ENCODE results near the gene TNRC18.
A peak's percentile ranks its signal among the peaks of the same experiment; 100 is the strongest.

Gene TNRC18

DNA sequence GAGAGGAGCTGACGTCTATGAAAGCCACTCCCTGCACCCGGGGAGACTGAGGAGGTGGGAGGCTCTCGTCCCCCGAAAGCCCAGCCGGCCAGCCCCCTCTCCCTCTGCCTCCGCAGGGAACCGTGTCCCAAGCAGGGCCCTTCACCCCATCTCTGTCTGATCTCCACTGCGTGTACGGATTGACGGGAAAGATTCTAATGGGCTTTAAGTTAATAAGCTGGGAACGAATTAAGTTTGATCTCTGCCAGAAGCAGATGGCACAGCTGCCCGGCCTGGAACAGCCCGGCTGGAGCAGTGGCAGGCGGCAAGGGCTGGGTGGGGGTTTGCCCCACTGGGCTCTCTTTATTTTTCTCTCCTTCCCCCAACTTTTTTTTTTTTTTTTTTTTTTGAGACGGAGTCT is 147.0 kb downstream of the TNRC18 start:
- no peak for TF ChIP-seq FOXM1 (IDR thresholded peaks at IDR 0.05; ENCODE audit: borderline replicate concordance, low read depth)
- no peak for TF ChIP-seq RAD21 (IDR thresholded peaks at IDR 0.05; ENCODE audit: low read depth)
- TF ChIP-seq CEBPB (IDR thresholded peaks at IDR 0.05), result no peak
- no peak for TF ChIP-seq NFIC (IDR thresholded peaks at IDR 0.05)
- no peak for TF ChIP-seq REST (IDR thresholded peaks at IDR 0.05; ENCODE audit: low read depth)
- no peak for TF ChIP-seq YY1 (IDR thresholded peaks at IDR 0.05; ENCODE audit: low read depth)
- TF ChIP-seq EGR1 (IDR thresholded peaks at IDR 0.05), result no peak
- TF ChIP-seq TAF1 (IDR thresholded peaks at IDR 0.05; ENCODE audit: low read depth), result no peak
- no peak for TF ChIP-seq CREB1 (IDR thresholded peaks at IDR 0.05; ENCODE audit: low read depth)

DNA sequence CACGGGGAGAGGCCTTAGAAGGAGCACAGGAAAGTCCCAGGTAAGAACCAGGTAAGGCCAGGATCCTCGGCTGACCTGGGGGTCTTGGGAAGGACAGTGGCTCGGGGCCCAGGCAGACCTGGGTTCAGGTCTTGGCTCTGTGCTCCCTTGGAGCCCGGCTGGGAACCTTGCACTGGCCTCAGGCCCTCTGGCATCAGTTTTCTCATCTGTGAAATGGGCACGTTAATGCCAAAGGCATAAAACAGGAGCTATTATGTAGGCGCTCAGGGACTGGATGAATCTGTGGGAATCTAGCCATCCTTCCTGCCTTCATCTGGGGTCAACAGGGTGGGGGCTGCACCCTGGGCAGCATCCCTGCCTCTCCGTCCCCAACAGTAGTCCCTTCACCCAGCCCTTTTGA is 149.2 kb downstream of the TNRC18 start:
- TF ChIP-seq ZBTB7A (IDR thresholded peaks at IDR 0.05; ENCODE audit: low read depth) (no peak), EP300 (IDR thresholded peaks at IDR 0.05; ENCODE audit: borderline replicate concordance) (no peak), MAX (IDR thresholded peaks at IDR 0.05) (no peak), RAD21 (IDR thresholded peaks at IDR 0.05; ENCODE audit: low read depth) (no peak), TAF1 (IDR thresholded peaks at IDR 0.05; ENCODE audit: low read depth) (no peak), REST (IDR thresholded peaks at IDR 0.05; ENCODE audit: low read depth) (no peak), USF1 (IDR thresholded peaks at IDR 0.05) (no peak), EGR1 (IDR thresholded peaks at IDR 0.05) (no peak), CEBPB (IDR thresholded peaks at IDR 0.05) (no peak), YY1 (IDR thresholded peaks at IDR 0.05; ENCODE audit: low read depth) (no peak), NFIC (IDR thresholded peaks at IDR 0.05) (no peak), TCF12 (IDR thresholded peaks at IDR 0.05; ENCODE audit: low read depth) (no peak), CREB1 (IDR thresholded peaks at IDR 0.05; ENCODE audit: low read depth) (no peak), TEAD4 (IDR thresholded peaks at IDR 0.05) (no peak), FOXM1 (IDR thresholded peaks at IDR 0.05; ENCODE audit: borderline replicate concordance, low read depth) (no peak)

GRCh38 chr7:5270788-5271187 is 152.8 kb downstream of the TNRC18 start:
- TF ChIP-seq EGR1 (IDR thresholded peaks at IDR 0.05), result no peak
- TF ChIP-seq MAX (IDR thresholded peaks at IDR 0.05), result no peak
- TF ChIP-seq EP300 (IDR thresholded peaks at IDR 0.05; ENCODE audit: borderline replicate concordance), result no peak
- no peak for TF ChIP-seq REST (IDR thresholded peaks at IDR 0.05; ENCODE audit: low read depth)
- TF ChIP-seq TEAD4 (IDR thresholded peaks at IDR 0.05), result no peak
- no peak for TF ChIP-seq ZBTB7A (IDR thresholded peaks at IDR 0.05; ENCODE audit: low read depth)
- TF ChIP-seq CEBPB (IDR thresholded peaks at IDR 0.05), result no peak
- TF ChIP-seq TCF12 (IDR thresholded peaks at IDR 0.05; ENCODE audit: low read depth), result no peak
- no peak for TF ChIP-seq CREB1 (IDR thresholded peaks at IDR 0.05; ENCODE audit: low read depth)
- no peak for TF ChIP-seq YY1 (IDR thresholded peaks at IDR 0.05; ENCODE audit: low read depth)
- no peak for TF ChIP-seq NFIC (IDR thresholded peaks at IDR 0.05)

GRCh38 chr7:5266191-5267028 is 157.2 kb downstream of the TNRC18 start:
- TF ChIP-seq USF1 (IDR thresholded peaks at IDR 0.05), result peak; percentile 43; the same call in 1 of the 2 replicates
- TF ChIP-seq TAF1 (IDR thresholded peaks at IDR 0.05; ENCODE audit: low read depth), result no peak

Data from Ishikawa (cell line).